HG03196 (cell line): ENCODE results near the gene RERE.

Source experiments
- ATAC-seq: cut with Tn5 transposase; IDR thresholded peaks from one replicate; pipeline ENCODE4 v1.9.1; 2021; ENCODE audit not compliant: unreplicated experiment

RERE gene

DNA sequence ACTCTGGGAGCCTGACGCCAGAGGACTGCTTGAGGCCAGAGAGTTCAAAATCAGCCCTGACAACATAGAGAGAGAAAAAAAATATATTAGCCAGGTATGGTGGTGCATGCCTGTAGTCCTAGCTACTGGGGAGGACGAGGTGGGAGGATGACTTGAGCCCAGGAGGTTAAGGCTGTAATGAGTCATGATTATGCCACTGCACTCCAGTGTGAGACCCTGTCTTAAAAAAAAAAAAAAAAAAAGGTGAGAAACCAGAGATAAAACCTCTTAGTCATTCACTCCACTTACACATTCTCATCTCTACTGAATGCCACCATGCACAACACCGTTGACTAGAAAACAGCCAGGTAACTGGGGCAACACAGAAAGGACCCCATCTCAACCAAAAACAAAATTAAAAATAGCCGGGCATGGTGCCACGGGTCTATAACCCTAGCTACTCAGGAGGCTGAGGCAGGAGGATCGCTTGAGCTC lies 321.5 kb downstream of the RERE start:
- ATAC-seq = peak; percentile 40

DNA sequence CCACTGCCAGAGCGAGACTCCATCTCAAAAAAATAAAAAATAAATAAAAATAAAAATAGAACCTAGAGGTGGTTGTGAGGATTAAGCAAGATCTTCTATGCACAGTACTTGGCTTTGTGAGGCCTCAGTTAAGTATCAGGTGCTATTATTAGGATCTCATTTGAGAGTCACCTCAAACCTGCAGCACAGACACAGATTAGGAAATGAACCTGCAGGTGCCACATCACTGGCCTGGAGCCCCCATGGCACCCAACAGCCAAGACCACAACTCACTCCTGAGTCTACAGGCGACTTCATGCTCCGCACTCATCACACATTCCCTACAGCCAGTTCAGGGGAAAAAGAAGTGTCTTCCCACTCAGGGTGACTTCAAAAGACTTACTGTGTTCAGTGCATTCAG lies 322.8 kb downstream of the RERE start:
- no peak for ATAC-seq

DNA sequence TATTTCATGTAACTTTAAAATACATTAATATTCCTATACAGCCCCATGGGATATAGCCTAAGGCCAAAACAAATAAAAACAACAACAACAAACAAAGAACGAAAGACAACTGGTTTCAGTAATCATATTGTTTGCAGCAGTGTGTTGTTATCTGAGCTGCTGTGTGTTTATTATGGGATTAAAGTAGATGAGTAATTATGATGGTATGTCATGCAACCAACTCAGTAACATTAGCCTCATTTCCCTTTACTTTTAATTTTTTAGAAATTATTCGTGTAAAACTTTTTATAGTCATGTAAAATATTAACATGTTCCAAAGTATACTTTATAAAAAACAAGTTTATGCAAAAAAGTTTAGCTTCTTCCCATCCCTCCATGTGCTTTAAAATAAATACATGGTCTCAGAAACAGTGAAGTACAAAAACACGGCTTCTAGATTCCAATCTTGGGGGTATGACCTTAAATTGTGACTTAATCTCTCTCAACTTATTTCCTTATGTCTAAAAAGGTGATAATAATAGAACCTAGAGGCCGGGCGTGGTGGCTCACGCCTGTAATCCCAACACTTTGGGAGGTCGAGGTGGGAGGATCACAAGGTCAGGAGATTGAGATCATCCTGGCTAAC lies 323.4 kb downstream of the RERE start:
- no peak for ATAC-seq

DNA sequence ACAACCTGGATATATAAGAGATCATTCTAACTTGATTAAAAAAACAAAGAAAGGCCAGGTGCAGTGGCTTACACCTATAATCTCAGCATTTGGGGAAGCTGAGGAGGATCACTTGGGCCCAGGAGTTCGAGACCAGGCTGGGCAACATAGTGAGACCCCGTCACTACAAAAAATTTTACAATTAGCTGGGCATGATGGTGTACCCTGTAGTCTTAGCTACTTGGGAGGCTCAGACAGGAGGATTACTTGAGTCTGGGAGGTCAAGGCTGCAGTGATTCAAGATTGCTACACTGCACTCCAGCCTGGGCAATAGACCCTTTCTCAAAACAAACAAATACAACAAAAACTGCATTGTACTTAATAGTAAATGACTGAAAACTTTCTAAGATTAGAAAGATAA lies 330.2 kb downstream of the RERE start:
- ATAC-seq = no peak

DNA sequence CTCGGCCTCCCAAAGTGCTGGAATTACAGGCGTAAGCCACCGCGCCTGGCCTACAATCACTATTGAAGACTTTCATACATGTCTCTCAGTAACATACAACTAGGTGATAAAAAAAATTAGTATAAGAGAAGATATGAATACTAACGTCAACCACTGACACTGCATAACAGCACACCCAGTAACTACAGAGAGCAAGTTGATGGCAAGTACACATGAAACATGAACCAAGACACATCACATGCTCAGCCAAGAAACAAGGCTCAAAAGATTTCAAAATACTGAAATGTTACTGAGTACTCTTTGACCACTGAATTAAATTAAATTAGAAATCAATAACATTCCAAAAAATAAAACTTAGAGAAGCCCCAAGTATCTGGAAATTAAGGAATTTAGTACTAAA lies 331.4 kb downstream of the RERE start:
- ATAC-seq = no peak

DNA sequence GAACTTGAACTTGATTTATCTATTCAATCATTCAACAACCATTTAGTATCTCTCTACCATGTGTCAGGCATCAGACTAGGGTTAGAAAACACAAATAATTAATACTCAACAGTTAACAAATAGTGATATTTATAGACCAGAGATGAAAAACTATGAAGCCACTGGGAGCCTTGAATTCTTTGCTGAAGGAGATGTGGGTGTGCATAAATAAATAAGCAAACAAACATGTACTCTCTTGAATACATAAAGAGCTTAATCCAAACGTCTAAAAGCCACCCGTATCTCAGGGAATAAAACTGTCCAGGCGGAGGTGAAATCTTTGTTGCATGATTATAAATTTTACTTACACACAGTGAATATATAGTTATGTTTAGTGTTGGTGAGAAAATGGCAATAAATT lies 333.9 kb downstream of the RERE start:
- ATAC-seq = no peak

DNA sequence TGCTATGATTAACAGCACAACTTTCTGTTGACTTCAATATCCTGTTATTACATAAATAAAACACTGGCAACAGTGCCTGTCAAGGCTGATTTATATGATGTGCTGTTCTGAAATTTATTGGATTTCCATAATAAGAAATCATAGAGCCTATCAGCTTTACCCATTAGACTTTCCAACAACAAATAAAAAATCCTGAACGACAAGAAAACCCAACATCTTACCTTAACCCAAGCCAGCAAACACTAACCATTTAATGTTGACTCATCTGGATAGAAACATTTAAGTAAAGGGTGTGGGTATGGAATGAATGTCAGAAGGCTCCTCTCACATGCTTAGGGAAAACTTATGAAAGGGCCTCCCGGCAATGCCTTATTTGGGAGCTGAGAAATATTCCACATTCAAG lies 334.5 kb downstream of the RERE start:
- ATAC-seq = no peak

DNA sequence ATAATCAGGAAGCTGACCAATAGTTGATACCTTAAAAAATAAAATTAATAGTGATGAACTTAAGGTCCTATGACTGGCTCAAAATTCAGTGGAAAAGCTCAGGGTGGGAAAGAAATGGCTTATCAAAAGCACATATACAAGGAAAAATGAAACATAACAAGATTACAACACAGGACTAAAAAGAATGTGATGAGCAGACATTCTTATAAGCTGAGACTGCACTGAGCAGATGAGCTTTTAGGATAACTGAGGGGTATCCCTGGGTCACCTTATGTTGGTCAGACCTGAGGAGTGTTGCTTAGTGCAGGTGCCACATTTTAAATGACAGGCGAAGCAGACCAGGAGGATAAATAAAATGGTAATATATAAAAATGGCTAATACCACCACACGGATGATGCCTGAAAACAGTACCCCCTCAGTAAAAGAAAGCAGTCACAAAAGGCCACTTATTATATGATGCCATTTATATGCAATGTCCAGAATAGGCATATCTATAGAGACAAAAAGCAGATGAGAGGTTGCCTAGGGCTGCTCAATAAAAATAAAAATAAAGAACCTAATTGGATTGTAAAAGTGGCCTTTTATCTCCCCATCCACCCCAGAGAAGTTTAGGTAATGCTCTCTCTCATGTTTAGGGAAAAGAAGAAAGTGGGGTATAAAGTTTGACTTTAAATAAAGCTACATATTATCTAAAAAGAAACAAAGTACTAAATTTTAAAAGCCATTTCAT lies 335.6 kb downstream of the RERE start:
- no peak for ATAC-seq

DNA sequence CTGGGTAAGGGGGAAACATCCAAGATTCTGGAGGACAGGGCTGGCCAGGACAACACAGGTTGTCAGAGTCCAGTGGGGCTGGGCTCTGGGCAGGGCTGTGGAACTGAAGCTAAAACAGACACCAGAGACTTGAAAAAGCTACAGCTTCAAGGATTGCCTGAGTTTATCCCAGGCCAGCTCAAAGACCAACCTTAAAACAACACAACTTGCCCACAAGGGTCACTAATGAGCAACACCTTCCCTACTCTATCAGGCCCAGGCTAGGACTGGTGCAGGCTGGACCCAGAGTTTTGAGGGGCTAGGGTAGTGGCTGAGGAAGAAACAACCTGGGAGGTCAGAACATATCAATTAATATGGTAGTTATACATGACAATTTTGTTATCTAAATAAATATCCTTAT lies 338.9 kb downstream of the RERE start:
- no peak for ATAC-seq

DNA sequence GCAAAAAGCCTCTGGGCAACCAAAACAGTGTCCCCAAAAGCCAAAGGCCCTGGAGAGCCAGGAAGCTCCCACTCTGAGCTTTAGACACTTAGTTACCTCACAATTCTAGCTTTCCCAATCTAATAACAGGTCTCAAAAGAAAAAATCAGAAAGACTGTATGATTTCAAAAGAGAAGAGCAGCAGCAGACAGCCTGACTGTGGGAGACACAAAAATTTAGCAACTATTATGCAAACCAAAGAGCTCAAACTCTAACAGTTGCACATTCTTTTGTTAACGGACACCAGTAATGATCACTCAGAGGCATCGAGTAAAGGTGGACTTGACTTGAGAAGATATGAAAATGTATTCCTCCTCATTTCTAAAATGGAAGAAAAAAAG lies 339.5 kb downstream of the RERE start:
- no peak for ATAC-seq

DNA sequence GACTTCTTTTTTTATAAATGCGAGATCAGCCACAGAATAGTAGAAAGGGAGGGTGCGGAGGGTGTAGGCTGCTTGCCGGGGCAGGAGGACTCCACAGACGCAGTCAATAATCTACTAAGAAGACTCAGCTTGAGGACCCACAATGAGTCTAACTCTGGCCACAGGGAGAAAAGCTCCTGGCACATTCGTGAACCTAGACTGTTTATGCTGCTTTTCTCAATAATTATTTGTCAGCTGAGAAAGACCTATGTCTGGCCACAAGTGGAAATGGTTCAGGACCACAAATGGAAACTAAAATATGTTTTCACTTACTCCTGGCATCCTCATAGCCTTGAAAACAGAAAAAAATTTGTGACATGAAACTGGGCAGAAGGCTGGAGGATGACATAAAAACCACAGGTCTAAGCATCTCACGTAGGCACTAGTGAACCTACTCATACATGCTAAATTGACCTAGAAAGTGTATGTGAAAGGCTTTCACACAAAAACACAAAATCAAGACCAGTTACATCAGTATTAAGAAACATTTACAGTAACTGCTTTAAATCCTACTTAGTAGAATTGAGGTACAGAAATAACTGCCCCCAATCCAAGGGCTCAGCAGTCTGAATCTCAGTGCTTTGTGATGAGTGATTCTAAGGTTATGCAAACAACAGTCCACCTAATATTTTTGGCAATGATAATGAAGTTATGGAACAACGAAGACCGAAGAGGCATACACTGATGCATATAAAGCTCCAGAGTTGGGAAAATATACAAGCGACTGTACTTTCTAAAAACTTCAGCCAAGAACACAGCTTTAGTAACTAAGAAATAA lies 340.1 kb downstream of the RERE start:
- ATAC-seq = peak; percentile 72

DNA sequence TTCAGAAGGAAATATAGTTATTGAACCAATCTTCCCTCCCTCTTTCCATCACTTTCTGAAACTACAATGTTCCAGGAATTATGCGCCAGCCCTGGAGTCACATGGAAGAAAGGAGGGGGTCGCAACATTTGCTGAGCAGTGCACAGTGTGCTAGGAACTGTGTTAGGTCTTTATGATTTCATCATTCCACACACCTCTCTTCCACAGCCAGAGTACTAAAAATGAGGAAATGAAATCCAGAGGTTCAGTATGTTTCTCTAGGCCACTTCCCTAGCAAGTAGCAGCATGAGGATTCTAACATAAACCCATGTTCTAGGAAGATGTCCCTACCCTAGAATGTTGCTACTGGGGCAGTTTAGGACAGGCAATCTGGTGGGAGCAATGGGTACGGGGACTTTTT lies 341.4 kb downstream of the RERE start:
- ATAC-seq = no peak

DNA sequence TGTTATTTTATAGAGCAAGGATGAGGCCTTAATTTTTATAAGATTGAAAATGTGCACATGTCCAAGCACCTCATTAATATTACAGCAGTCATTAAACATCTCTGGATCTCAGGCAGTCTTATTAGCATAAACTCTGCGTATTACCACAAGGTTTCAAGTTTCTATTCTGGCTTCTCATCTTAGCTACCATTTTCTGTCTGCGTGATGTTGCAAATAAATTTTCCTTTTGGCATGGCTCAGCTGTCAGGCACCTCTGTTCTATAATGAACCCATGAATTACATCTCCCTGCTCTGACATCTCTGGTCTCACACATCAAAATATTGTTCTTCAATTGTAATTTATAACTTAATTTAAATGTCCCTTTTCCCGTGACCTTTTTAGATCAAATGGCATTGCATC lies 343.1 kb downstream of the RERE start:
- ATAC-seq = no peak

DNA sequence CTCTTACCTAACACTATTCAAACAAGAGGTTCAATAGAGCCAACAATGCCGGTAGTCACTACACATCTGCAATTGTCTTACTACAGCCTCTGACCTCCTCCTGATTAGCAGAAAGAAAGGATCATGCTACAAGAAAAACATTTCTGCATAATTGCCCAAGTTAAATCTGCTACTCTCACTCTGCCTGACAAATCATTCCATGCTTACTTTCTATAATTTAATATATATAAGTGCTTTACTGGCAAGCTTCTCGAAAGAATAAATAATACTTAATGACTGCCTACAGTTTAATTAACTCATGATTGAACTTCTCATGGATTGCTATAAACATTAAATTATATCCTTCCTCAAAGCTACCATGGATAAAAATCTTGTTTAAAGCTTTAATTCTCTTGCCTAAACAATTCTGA lies 343.5 kb downstream of the RERE start:
- ATAC-seq = no peak

DNA sequence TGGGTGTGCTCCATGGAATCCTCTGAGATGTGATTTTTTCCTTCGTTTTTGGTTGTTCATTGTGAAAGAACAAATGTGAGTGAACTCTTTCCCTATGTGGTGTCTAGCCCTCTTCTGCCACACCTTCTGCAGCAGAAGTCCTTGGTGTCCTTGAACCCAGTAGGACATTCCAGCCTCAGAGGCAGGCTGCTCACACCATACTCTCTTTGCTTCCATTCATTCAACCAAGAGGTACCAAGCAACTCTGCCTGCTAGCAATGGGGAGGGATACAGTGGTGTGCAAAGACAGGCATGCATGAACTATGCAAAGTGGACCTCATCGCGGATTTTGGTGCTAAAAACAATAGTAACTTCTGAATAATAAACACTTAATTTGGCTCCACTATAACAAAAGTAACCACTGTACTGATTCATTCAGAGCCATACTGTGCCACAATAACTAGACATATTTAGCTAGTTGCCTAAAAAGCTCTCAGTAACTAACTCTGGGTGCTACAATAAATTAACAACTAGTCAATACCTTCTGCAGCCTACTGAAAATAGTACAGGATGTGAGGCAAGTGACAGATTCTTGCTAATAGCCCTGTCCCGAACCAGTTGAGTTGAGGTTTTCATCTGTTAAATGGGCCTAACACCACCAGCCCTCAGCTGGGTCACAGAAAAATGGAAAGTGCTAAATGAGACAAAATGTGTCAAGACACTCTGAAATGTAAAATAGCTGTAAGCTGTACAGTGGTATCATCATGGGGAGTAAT lies 344.1 kb downstream of the RERE start:
- no peak for ATAC-seq

DNA sequence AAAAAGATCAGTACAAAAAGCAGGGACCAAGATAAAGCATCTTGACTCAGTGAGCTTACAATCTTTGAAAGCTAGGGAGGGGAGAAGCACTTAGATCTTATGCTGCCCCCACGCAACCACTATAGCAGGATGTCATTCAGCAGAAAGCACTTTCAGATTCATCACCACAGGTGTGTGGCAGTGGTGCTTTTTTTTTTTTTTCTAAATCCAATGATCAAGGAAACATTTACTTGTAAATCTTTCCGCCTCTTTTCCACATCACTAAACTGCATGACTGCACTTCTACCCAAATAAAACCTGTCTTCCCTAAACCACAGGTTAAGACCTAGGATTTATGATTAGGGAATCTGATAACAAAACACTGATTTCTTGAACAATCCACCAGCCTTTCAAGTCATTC lies 344.8 kb downstream of the RERE start:
- ATAC-seq = no peak

DNA sequence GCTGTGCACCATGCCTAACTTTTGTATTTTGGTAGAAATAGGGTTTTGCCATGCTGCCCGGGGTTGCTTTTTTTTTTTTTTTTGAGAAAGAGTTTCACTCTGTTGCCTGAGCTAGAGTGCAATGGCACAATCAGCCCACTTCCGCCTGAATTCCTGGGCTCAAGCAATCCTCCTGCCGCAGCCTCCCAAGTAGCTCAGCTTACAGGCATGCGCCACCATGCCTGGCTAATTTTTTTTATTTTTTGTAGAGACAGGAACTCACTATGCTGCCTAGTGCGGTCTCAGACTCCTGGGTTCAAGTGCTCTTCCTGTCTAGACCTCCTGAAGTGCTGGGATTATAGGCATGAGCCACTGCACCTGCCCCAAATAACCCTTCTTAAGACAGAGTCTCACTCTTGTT lies 346.0 kb downstream of the RERE start:
- no peak for ATAC-seq

DNA sequence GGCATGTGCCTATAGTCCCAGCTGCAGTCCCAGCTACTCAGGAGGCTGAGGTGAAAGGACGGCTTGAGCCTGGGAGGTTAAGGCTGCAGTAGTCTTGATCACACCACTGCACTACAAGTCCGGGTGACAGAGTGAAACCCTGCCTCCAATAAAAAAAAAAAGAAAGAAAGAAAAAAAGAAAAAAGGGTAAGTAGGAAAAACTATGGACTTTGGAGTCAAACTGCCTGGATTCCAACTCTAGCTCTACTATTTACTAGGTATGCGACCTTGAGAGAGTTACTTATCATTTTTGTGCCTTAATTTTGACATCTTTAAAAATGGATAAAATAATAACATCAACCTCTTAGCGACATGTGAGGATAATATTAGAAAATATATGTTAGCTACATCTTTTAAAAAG lies 348.7 kb downstream of the RERE start:
- no peak for ATAC-seq

DNA sequence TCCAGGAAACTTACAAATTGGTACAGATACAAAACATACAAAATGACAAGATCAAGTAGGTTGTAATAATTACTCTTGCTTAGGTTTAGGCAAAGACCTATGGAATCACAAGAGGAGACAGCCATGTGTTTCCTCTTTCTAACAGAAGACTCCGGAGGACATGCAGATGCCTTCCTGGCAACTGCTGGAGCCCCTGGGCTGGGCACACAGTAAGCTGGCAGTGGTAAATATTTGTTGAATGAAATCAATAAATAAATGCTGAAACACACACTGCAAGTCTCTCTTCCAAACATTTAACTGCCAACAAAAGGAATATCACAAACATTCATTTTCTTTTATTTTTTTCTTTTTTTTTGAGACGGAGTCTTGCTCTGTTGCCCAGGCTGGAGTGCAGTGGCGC lies 350.1 kb downstream of the RERE start:
- no peak for ATAC-seq

DNA sequence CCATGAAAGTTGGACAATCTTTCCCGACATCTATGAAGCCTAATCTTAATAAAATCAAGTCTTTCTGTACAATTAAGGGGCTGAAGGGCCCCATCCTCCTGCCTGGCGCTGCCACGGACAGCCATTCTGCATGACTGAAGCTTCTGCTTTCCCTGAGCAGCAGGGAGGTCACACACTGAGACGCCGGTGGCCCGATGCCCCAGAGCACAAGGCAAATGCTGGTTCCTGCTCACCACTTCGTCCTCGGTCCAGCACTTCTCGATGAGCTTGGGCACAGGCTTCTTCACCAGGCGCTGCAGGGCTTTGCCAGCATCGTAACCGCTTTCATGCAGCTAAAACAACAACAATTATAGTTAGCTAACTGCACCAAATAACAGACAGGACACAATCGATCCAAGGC lies 351.7 kb downstream of the RERE start:
- ATAC-seq = no peak

DNA sequence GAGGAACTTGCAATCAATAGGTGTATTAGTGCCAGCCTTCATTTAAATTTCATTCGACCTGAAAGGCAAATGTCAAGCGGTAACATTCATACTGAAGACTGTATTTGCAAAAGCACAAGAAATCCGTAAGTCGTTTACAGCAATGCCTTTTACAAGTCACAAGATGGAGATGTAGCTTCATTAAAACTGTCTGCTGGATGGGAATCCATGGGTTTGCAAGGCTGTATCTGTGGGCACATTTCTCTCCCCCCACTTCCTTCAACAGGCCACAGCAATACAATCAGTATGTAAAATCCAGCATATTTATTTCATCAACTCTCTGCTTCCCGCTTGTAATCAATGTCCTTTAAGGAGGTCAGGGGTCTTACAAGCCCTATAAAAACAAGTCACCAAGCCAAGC lies 352.4 kb downstream of the RERE start:
- no peak for ATAC-seq
